ENCODE results near the gene MRAP.
"Not testable (repeated sequence)": the region's sequence is repeated elsewhere in the genome, so short reads cannot be mapped to it uniquely, and the experiment has no call there.

The MRAP gene

GRCh38 chr21:32298658-32299081 is at the start of gene MRAP:
TSS of gene MRAP (plus strand) at chr21:32298855. CDS start at chr21:32298972, 117 bp downstream.
- Histone ChIP-seq H3K36me3 (ENCODE audit: control insufficient read depth, insufficient read depth, low read length) (no peaks in the 10 kb centered on the region), H3K9ac (ENCODE audit: low read length) (no peak within 1 kb of the TSS), H3K4me1 (ENCODE audit: control insufficient read depth, insufficient read depth, low read length) (no peaks in the 10 kb centered on the region), H3K9me3 (ENCODE audit: control insufficient read depth, low read length) (no peaks in the 10 kb centered on the region), H3K4me3 (ENCODE audit: low read length) (no peak within 1 kb of the TSS), H3K27me3 (ENCODE audit: control insufficient read depth, insufficient read depth, low read length) (no peaks in the 10 kb centered on the region)

GRCh38 chr21:32249511-32250280 is 49.0 kb upstream of the MRAP start:
- no peaks in the 10 kb centered on the region for H3K9me3 ChIP-seq (ENCODE audit: control insufficient read depth, low read length)
- H3K4me1 ChIP-seq (ENCODE audit: control insufficient read depth, insufficient read depth, low read length) = no peaks in the 10 kb centered on the region
- H3K9ac ChIP-seq (ENCODE audit: low read length) = no peak overlapping the region
- H3K4me3 ChIP-seq (ENCODE audit: low read length) = no peak overlapping the region
- H3K36me3 ChIP-seq (ENCODE audit: control insufficient read depth, insufficient read depth, low read length) = no peaks in the 10 kb centered on the region
- H3K27me3 ChIP-seq (ENCODE audit: control insufficient read depth, insufficient read depth, low read length) = no peaks in the 10 kb centered on the region

DNA sequence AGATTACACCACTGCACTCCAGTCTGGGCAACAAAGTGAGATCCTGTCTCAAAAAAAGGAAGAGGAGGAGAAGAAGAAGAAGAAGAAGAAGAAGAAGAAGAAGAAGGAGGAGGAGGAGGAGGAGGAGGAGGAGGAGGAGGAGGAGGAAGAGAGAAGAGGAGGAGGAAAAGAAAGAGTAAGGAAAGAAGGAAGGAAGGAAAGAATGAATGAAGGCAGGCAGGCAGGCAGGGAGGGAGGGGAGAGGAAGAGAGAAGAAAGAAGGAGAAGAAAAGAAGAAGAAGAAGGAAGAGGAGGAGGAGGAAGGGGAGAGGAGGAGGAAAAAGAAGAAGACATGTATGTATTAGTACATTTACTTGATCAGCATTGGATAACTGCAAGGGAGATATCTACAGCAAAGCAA is 46.5 kb upstream of the MRAP start:
- Histone ChIP-seq H3K4me3 (ENCODE audit: low read length) (no peak overlapping the region), H3K9me3 (ENCODE audit: control insufficient read depth, low read length) (no peaks in the 10 kb centered on the region), H3K27me3 (ENCODE audit: control insufficient read depth, insufficient read depth, low read length) (no peaks in the 10 kb centered on the region), H3K9ac (ENCODE audit: low read length) (no peak overlapping the region), H3K4me1 (ENCODE audit: control insufficient read depth, insufficient read depth, low read length) (no peaks in the 10 kb centered on the region), H3K36me3 (ENCODE audit: control insufficient read depth, insufficient read depth, low read length) (no peaks in the 10 kb centered on the region)

GRCh38 chr21:32253215-32253641 is 45.4 kb upstream of the MRAP start:
- no peaks in the 10 kb centered on the region for H3K36me3 ChIP-seq (ENCODE audit: control insufficient read depth, insufficient read depth, low read length)
- H3K9ac ChIP-seq (ENCODE audit: low read length) = no peak overlapping the region
- H3K4me1 ChIP-seq (ENCODE audit: control insufficient read depth, insufficient read depth, low read length) = no peaks in the 10 kb centered on the region
- H3K9me3 ChIP-seq (ENCODE audit: control insufficient read depth, low read length) = no peaks in the 10 kb centered on the region
- no peaks in the 10 kb centered on the region for H3K27me3 ChIP-seq (ENCODE audit: control insufficient read depth, insufficient read depth, low read length)
- no peak overlapping the region for H3K4me3 ChIP-seq (ENCODE audit: low read length)

DNA sequence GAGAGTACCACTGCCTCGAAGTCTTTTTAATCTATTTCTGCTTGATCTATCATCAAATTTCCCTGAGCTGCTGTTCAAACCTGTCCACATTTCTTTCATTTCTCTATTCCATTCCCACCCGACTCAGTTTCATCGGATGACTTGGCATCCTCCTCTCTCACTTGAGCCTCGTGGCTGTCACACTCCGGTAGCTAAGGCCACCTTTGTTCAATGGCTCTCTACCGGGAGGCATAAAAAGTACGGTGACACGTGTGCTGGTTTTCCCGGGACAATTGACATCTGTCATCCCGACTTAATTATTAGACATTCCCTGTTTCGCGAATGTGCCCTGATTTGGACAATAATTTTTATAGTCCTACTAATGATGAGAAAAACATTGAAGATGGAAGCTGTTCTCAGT is 42.4 kb upstream of the MRAP start:
- H3K27me3 ChIP-seq (ENCODE audit: control insufficient read depth, insufficient read depth, low read length) = no peaks in the 10 kb centered on the region
- H3K36me3 ChIP-seq (ENCODE audit: control insufficient read depth, insufficient read depth, low read length) = no peaks in the 10 kb centered on the region
- no peak overlapping the region for H3K4me3 ChIP-seq (ENCODE audit: low read length)
- H3K9me3 ChIP-seq (ENCODE audit: control insufficient read depth, low read length) = no peaks in the 10 kb centered on the region
- no peak overlapping the region for H3K9ac ChIP-seq (ENCODE audit: low read length)
- H3K4me1 ChIP-seq (ENCODE audit: control insufficient read depth, insufficient read depth, low read length) = no peaks in the 10 kb centered on the region

- Histone ChIP-seq H3K9ac (ENCODE audit: low read length) (no peak overlapping the region), H3K36me3 (ENCODE audit: control insufficient read depth, insufficient read depth, low read length) (no peaks in the 10 kb centered on the region), H3K27me3 (ENCODE audit: control insufficient read depth, insufficient read depth, low read length) (no peaks in the 10 kb centered on the region), H3K4me3 (ENCODE audit: low read length) (no peak overlapping the region), H3K9me3 (ENCODE audit: control insufficient read depth, low read length) (no peaks in the 10 kb centered on the region), H3K4me1 (ENCODE audit: control insufficient read depth, insufficient read depth, low read length) (no peaks in the 10 kb centered on the region)
These were observed 41.6 kb upstream of the MRAP start for GRCh38 chr21:32256873-32257620.

GRCh38 chr21:32257962-32258785 is 40.5 kb upstream of the MRAP start:
- Histone ChIP-seq H3K9ac (ENCODE audit: low read length) (no peak overlapping the region), H3K9me3 (ENCODE audit: control insufficient read depth, low read length) (no peaks in the 10 kb centered on the region), H3K4me1 (ENCODE audit: control insufficient read depth, insufficient read depth, low read length) (no peaks in the 10 kb centered on the region), H3K4me3 (ENCODE audit: low read length) (no peak overlapping the region), H3K36me3 (ENCODE audit: control insufficient read depth, insufficient read depth, low read length) (no peaks in the 10 kb centered on the region), H3K27me3 (ENCODE audit: control insufficient read depth, insufficient read depth, low read length) (no peaks in the 10 kb centered on the region)

DNA sequence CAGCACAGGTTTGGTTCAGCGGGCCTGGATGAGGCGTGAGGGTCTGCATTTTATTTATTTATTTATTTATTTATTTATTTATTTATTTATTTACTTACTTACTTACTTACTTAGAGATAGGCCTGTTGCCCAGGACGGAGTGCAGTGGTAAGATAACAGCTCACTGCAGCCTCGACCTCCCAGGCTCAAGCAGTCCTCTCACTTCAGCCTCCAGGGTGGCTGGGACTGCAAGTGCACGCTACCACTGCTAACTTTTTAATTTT is 39.9 kb upstream of the MRAP start:
- not testable (repeated sequence) for H3K9me3 ChIP-seq (ENCODE audit: control insufficient read depth, low read length); H3K36me3 ChIP-seq (ENCODE audit: control insufficient read depth, insufficient read depth, low read length); H3K4me1 ChIP-seq (ENCODE audit: control insufficient read depth, insufficient read depth, low read length); H3K9ac ChIP-seq (ENCODE audit: low read length); H3K27me3 ChIP-seq (ENCODE audit: control insufficient read depth, insufficient read depth, low read length); H3K4me3 ChIP-seq (ENCODE audit: low read length)

DNA sequence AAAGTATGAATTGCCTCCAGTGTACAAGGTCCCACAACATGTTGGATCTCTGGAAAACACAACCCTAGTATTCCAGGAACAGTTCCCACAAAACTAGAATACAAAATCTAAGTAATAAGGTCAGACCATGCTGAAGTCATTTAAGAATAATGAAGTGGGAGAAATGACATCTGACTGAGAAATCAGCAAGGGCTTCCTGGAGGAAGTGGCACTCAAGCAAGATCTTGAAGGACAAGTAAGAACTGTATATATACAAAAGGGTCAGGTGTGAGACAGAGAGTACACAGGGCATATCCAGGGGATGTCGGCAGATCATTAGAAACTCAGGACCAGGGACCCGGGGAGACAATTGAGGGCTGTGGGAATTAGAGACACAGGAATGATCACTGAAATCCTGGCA is 38.5 kb upstream of the MRAP start:
- Histone ChIP-seq H3K4me1 (ENCODE audit: control insufficient read depth, insufficient read depth, low read length) (no peaks in the 10 kb centered on the region), H3K9ac (ENCODE audit: low read length) (no peak overlapping the region), H3K27me3 (ENCODE audit: control insufficient read depth, insufficient read depth, low read length) (no peaks in the 10 kb centered on the region), H3K9me3 (ENCODE audit: control insufficient read depth, low read length) (no peaks in the 10 kb centered on the region), H3K4me3 (ENCODE audit: low read length) (no peak overlapping the region), H3K36me3 (ENCODE audit: control insufficient read depth, insufficient read depth, low read length) (no peaks in the 10 kb centered on the region)

- Histone ChIP-seq H3K9ac (ENCODE audit: low read length) (no peak overlapping the region), H3K4me1 (ENCODE audit: control insufficient read depth, insufficient read depth, low read length) (no peaks in the 10 kb centered on the region), H3K36me3 (ENCODE audit: control insufficient read depth, insufficient read depth, low read length) (no peaks in the 10 kb centered on the region), H3K9me3 (ENCODE audit: control insufficient read depth, low read length) (no peaks in the 10 kb centered on the region), H3K4me3 (ENCODE audit: low read length) (no peak overlapping the region), H3K27me3 (ENCODE audit: control insufficient read depth, insufficient read depth, low read length) (no peaks in the 10 kb centered on the region)
These were observed 36.7 kb upstream of the MRAP start for GRCh38 chr21:32261929-32262328.

- H3K27me3 ChIP-seq (ENCODE audit: control insufficient read depth, insufficient read depth, low read length); H3K4me3 ChIP-seq (ENCODE audit: low read length); H3K4me1 ChIP-seq (ENCODE audit: control insufficient read depth, insufficient read depth, low read length); H3K36me3 ChIP-seq (ENCODE audit: control insufficient read depth, insufficient read depth, low read length); H3K9me3 ChIP-seq (ENCODE audit: control insufficient read depth, low read length); H3K9ac ChIP-seq (ENCODE audit: low read length): not testable (repeated sequence)
These were observed 33.3 kb upstream of the MRAP start for GRCh38 chr21:32265321-32265720.

DNA sequence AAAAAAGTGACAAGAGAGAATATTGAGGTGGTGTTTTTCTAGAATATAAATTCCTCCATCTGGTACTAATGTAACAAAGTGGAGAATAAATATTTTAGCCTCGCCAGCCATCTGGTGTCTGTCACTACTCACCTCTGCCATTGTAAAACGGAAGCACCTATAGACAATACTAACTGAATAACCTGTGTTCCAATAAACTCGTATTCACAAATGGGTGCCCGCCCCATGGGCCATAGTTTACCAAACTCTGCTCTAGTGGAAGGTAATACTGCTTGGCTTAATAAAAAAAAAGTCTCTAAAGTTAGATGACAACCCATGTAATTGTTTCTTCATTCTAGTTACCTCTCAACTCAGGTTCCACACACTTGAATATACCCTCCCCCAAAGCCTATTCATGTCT is 27.9 kb upstream of the MRAP start:
- no peaks in the 10 kb centered on the region for H3K36me3 ChIP-seq (ENCODE audit: control insufficient read depth, insufficient read depth, low read length)
- H3K27me3 ChIP-seq (ENCODE audit: control insufficient read depth, insufficient read depth, low read length) = no peaks in the 10 kb centered on the region

More for the DNA sequence above, 27.9 kb upstream of the MRAP start:
- no peaks in the 10 kb centered on the region for H3K4me1 ChIP-seq (ENCODE audit: control insufficient read depth, insufficient read depth, low read length)
- H3K9me3 ChIP-seq (ENCODE audit: control insufficient read depth, low read length) = no peaks in the 10 kb centered on the region
- no peak overlapping the region for H3K4me3 ChIP-seq (ENCODE audit: low read length)
- H3K9ac ChIP-seq (ENCODE audit: low read length) = no peak overlapping the region
